IMR-90 (cell line): ENCODE measurements around the gene LAMC3. TPM values are rescaled to one million over a fixed set of nuclear protein-coding genes. Genes with fewer than 3 reads are reported as not detected.
A peak's percentile ranks its signal among the peaks of the same experiment; 100 is the strongest.

Experiments used
- ATAC-seq: fragments of 200-7000 bp; cut with Tn5 transposase; 2 replicates; pipeline ENCODE4 v1.9.1; 2020; ENCODE audit warnings: low read depth, mild to moderate bottlenecking, moderate library complexity
- BruUV-seq: library from RNA; stranded (reverse); fragments of 400-500 nt; replicated peaks from 2 replicates; lab custom pipeline; 2021; lab: Mats Ljungman, UMichigan
- CTCF ChIA-PET: fragments of 300-600 bp; formaldehyde crosslinking; extraction: SDS; loops from one replicate; lab custom pipeline; 2021; ENCODE audit warnings: antibody characterized with exemption; lab: Yijun Ruan, JAX
- POLR2A ChIA-PET: fragments of 300-600 bp; sonication (Branson Sonifier 250); formaldehyde crosslinking; loops from one replicate; lab custom pipeline; 2022; ENCODE audit warnings: antibody characterized with exemption; ENCODE audit not compliant: unreplicated experiment; lab: Charles Lee
- DNase-seq: peaks from one replicate; pipeline ENCODE4 v3.0.0; 2013
- H2AFZ ChIP-seq: replicated peaks from 2 replicates; pipeline ENCODE3; 2013; ENCODE audit warnings: low read length, mild to moderate bottlenecking; ENCODE audit not compliant: poor library complexity
- H2AK5ac ChIP-seq: 2 replicates; pipeline ENCODE4 v1.6.1; 2013; ENCODE audit warnings: low read depth, low read length, inconsistent platforms
- H2AK9ac ChIP-seq: replicated peaks from 2 replicates; pipeline ENCODE3; 2013; ENCODE audit warnings: mild to moderate bottlenecking, low read depth, low read length, moderate library complexity; ENCODE audit not compliant: poor library complexity
- H2BK120ac ChIP-seq: 2 replicates; pipeline ENCODE4 v1.6.1; 2013; ENCODE audit warnings: low read depth, low read length, inconsistent platforms
- H2BK15ac ChIP-seq: 3 replicates; pipeline ENCODE4 v1.6.1; 2013; ENCODE audit warnings: low read depth, low read length, inconsistent platforms
- H2BK20ac ChIP-seq: 2 replicates; pipeline ENCODE4 v1.6.1; 2013; ENCODE audit warnings: low read depth, mild to moderate bottlenecking, inconsistent platforms, low read length, moderate library complexity
- H2BK5ac ChIP-seq: 2 replicates; pipeline ENCODE4 v1.6.1; 2013; ENCODE audit warnings: mild to moderate bottlenecking, low read depth, low read length, inconsistent platforms; ENCODE audit not compliant: poor library complexity, severe bottlenecking
- H3K14ac ChIP-seq: replicated peaks from 2 replicates; pipeline ENCODE4 v1.6.1; 2013; ENCODE audit warnings: low read depth, low read length, inconsistent platforms
- H3K18ac ChIP-seq: 2 replicates; pipeline ENCODE4 v1.6.1; 2013; ENCODE audit warnings: low read depth, low read length, control low read depth
- H3K23ac ChIP-seq: 2 replicates; pipeline ENCODE4 v1.6.1; 2013; ENCODE audit warnings: low read depth, low read length, inconsistent platforms
- H3K27ac ChIP-seq: 2 replicates; pipeline ENCODE4 v1.5.1; 2013; ENCODE audit warnings: mild to moderate bottlenecking, control low read depth, low read length; ENCODE audit not compliant: insufficient read depth
- H3K27me3 ChIP-seq: 2 replicates; pipeline ENCODE4 v1.6.1; 2013; ENCODE audit warnings: low read length; ENCODE audit not compliant: control insufficient read depth, insufficient read depth
- H3K36me3 ChIP-seq: 2 replicates; pipeline ENCODE4 v1.6.1; 2013; ENCODE audit warnings: low read length, mixed read lengths; ENCODE audit not compliant: control insufficient read depth, insufficient read depth
- H3K4ac ChIP-seq: 2 replicates; pipeline ENCODE4 v1.6.1; 2013; ENCODE audit warnings: low read depth, low read length, inconsistent platforms
- H3K4me1 ChIP-seq: 2 replicates; pipeline ENCODE4 v1.6.1; 2013; ENCODE audit warnings: low read length, mixed read lengths; ENCODE audit not compliant: control insufficient read depth, insufficient read depth
- H3K4me2 ChIP-seq: 2 replicates; pipeline ENCODE4 v1.6.1; 2013; ENCODE audit warnings: low read depth, mild to moderate bottlenecking, control low read depth, low read length, moderate library complexity
- H3K4me3 ChIP-seq: 2 replicates; pipeline ENCODE4 v1.5.1; 2013; ENCODE audit warnings: low read depth, mild to moderate bottlenecking, control low read depth, low read length, moderate library complexity; ENCODE audit not compliant: insufficient read depth
- H3K56ac ChIP-seq: 2 replicates; pipeline ENCODE4 v1.6.1; 2013; ENCODE audit warnings: low read length, inconsistent platforms; ENCODE audit not compliant: insufficient read depth; ENCODE audit errors: extremely low read depth
- H3K79me1 ChIP-seq, 2 experiments: 2 replicates each; pipeline ENCODE4 v1.6.1; 2013; ENCODE audit warnings: low read length in 2 of 2, inconsistent platforms in 1 of 2, low read depth in 1 of 2
- H3K9ac ChIP-seq: 2 replicates; pipeline ENCODE4 v1.6.1; 2013; ENCODE audit warnings: low read depth, low read length, control low read depth
- H3K9me1 ChIP-seq: 2 replicates; pipeline ENCODE4 v1.6.1; 2013; ENCODE audit warnings: low read length, inconsistent platforms; ENCODE audit not compliant: insufficient read depth
- H3K9me3 ChIP-seq: 2 replicates; pipeline ENCODE4 v1.6.1; 2013; ENCODE audit warnings: low read length; ENCODE audit not compliant: control insufficient read depth, insufficient read depth
- H4K20me1 ChIP-seq: 2 replicates; pipeline ENCODE4 v1.6.1; 2013; ENCODE audit warnings: low read length, inconsistent platforms; ENCODE audit not compliant: insufficient read depth
- H4K5ac ChIP-seq: 2 replicates; pipeline ENCODE4 v1.6.1; 2013; ENCODE audit warnings: mild to moderate bottlenecking, low read depth, low read length, control low read depth
- H4K8ac ChIP-seq, 2 experiments: 2 replicates each; pipeline ENCODE4 v1.6.1; 2013; ENCODE audit warnings: low read depth in 2 of 2, low read length in 2 of 2, control low read depth in 1 of 2, inconsistent platforms in 1 of 2
- H4K91ac ChIP-seq: 2 replicates; pipeline ENCODE4 v1.6.1; 2013; ENCODE audit warnings: low read depth, low read length, inconsistent platforms; ENCODE audit not compliant: insufficient read depth
- BHLHE40 ChIP-seq: fragments of 150-350 bp; IDR thresholded peaks from 2 replicates; pipeline ENCODE4 v1.6.1; 2016; ENCODE audit warnings: mild to moderate bottlenecking, low read depth, low read length
- CEBPB ChIP-seq: IDR thresholded peaks from 2 replicates; pipeline ENCODE4 v1.6.1; 2012; ENCODE audit warnings: low read depth, low read length, improper control_type of control experiment
- CHD1 ChIP-seq: IDR thresholded peaks from 2 replicates; pipeline ENCODE4 v1.6.1; 2012; ENCODE audit warnings: low read depth, low read length, improper control_type of control experiment
- FOS ChIP-seq: fragments of 150-350 bp; IDR thresholded peaks from 2 replicates; pipeline ENCODE4 v1.6.1; 2016; ENCODE audit warnings: low read depth, low read length
- MAFK ChIP-seq: IDR thresholded peaks from 2 replicates; pipeline ENCODE4 v1.6.1; 2012; ENCODE audit warnings: low read depth, low read length, improper control_type of control experiment
- MAZ ChIP-seq: IDR thresholded peaks from 2 replicates; pipeline ENCODE4 v1.6.1; 2012; ENCODE audit warnings: low read depth, mild to moderate bottlenecking, low read length, improper control_type of control experiment, moderate library complexity, borderline replicate concordance
- MXI1 ChIP-seq: IDR thresholded peaks from 2 replicates; pipeline ENCODE4 v1.6.1; 2012; ENCODE audit warnings: low read depth, mild to moderate bottlenecking, low read length, moderate library complexity, borderline replicate concordance
- NFE2L2 ChIP-seq: fragments of 150-350 bp; IDR thresholded peaks from 2 replicates; pipeline ENCODE4 v1.6.1; 2016; ENCODE audit warnings: low read depth, mild to moderate bottlenecking, low read length
- POLR2A ChIP-seq: IDR thresholded peaks from 2 replicates; pipeline ENCODE4 v1.6.1; 2012; ENCODE audit warnings: mild to moderate bottlenecking, low read depth, low read length
- RAD21 ChIP-seq: IDR thresholded peaks from 2 replicates; pipeline ENCODE4 v1.6.1; 2012; ENCODE audit warnings: low read length, improper control_type of control experiment
- RCOR1 ChIP-seq: IDR thresholded peaks from 2 replicates; pipeline ENCODE4 v1.6.1; 2012; ENCODE audit warnings: mild to moderate bottlenecking, low read length, improper control_type of control experiment; ENCODE audit not compliant: insufficient replicate concordance
- RFX5 ChIP-seq: IDR thresholded peaks from 2 replicates; pipeline ENCODE4 v1.8.0; 2012; ENCODE audit warnings: low read depth, mild to moderate bottlenecking, low read length, moderate library complexity
- SMC3 ChIP-seq: fragments of 150-350 bp; IDR thresholded peaks from 2 replicates; pipeline ENCODE4 v1.6.1; 2016; ENCODE audit warnings: low read depth, mild to moderate bottlenecking, antibody characterized with exemption, low read length, moderate library complexity
- WGBS, 2 experiments: methylation state at CpG; one replicate each; pipeline versions ENCODE4 v1.1.5 to v1.1.7; 2013; ENCODE audit warnings: missing lambda C conversion rate in 2 of 2; ENCODE audit not compliant: insufficient read length in 1 of 2; ENCODE audit errors: extremely low coverage in 2 of 2; 5-methylcytosine and 5-hydroxymethylcytosine counted together
- dilution Hi-C: fragments of 300-500 bp; cut with HindIII; formaldehyde crosslinking; loops from one replicate; pipeline ENCODE4 v1.14.3; 2018; ENCODE audit warnings: low sequenced_read_pairs; ENCODE audit not compliant: unreplicated experiment
- in situ Hi-C: fragments of 300-500 bp; cut with MboI; formaldehyde crosslinking; loops from 3 replicates; pipeline ENCODE4 v1.14.3; 2019; ENCODE audit warnings: low sequenced_read_pairs, inconsistent platforms, mixed read lengths
- intact Hi-C: fragments of 100-400 bp; cut with micrococcal nuclease; formaldehyde crosslinking; loops from 2 replicates; pipeline ENCODE4 v1.10.0; 2022
- polyA plus RNA-seq, 3 experiments: library from polyadenylated mRNA; depleted of rRNA; stranded (reverse); fragments of >200 nt; gene quantifications; 2 replicates each; pipeline ENCODE4 v1.2.3, GENCODE V29; 2012; ENCODE audit warnings: low replicate concordance in 1 of 3
- total RNA-seq: library from RNA; depleted of rRNA; stranded (reverse); fragments of >200 nt; gene quantifications from 2 replicates; pipeline ENCODE4 v1.2.3, GENCODE V29; 2012
- TF ChIP-seq, protein P1 (sequence below): fragments of 150-350 bp; IDR thresholded peaks from 2 replicates; pipeline ENCODE4 v1.6.1; 2016; ENCODE audit warnings: low read depth, mild to moderate bottlenecking, low read length, moderate library complexity, borderline replicate concordance
- TF ChIP-seq, protein P2 (sequence below): conservative IDR thresholded peaks from 2 replicates; pipeline ENCODE4 v1.5.1; 2012; ENCODE audit warnings: mild to moderate bottlenecking, low read depth, low read length, improper control_type of control experiment
- TF ChIP-seq, protein P3 (sequence below): fragments of 150-350 bp; IDR thresholded peaks from 2 replicates; pipeline ENCODE4 v1.6.1; 2017; ENCODE audit warnings: mild to moderate bottlenecking, antibody characterized with exemption, low read length, low read depth

The LAMC3 gene
- total and polyA plus RNA-seq, 2 of the 4 experiments (the other 2 are of a cell fraction) = not detected

DNA sequence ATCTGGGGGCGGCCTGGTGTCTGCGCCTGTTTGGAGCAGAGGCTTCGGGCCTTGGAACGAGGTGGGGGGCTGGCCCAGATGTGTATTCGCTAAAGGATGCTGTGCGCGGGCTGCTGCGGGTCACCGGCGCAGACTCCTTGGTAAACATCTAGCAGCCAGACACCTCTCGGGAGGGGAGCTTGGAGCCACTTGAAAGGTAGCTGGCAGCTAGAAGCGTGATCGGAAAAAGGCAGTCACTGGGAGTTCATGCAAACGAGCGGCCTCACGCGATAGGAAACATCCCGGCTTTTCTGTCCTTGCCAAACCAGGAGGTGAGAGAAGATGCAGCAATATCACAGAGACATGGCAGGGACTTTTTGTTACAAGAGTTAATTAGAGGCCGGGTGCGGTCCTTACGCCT, 8.1 kb downstream of the LAMC3 start:
- dilution Hi-C loops = no loop called here
- H3K79me1 ChIP-seq = no peaks in the 10 kb centered on the region
- no TSS peak for BruUV-seq

More for the DNA sequence above, 8.1 kb downstream of the LAMC3 start:
- Histone ChIP-seq H3K18ac (no peak overlapping the region), H2AK9ac (no peak overlapping the region), H4K91ac (no peak overlapping the region), H2BK5ac (no peak overlapping the region), H2BK120ac (no peak overlapping the region), H4K5ac (no peak overlapping the region), H2AK5ac (no peak overlapping the region), H3K36me3 (no peaks in the 10 kb centered on the region), H3K56ac (0 out of 2 replicates have a peak overlapping the region, but pooled peaks have one; percentile 16), H2AFZ (no peak overlapping the region), H4K20me1 (no peaks in the 10 kb centered on the region), H3K27ac (no peak overlapping the region), H3K9me3 (peaks cover 8% of the 10 kb centered on the region), H4K8ac (no peak overlapping the region), H2BK15ac (no peak overlapping the region), H2BK20ac (no peak overlapping the region), H3K14ac (no peak overlapping the region), H3K4me1 (no peaks in the 10 kb centered on the region), H3K4ac (no peak overlapping the region), H3K23ac (no peak overlapping the region), H3K9ac (no peak overlapping the region), H3K4me3 (no peak overlapping the region), H3K4me2 (no peak overlapping the region), H3K27me3 (peaks cover 47% of the 10 kb centered on the region), H3K9me1 (no peaks in the 10 kb centered on the region)
- DNase-seq = no peak
- intact Hi-C loops (no loop called here), in situ Hi-C loops (no loop called here)
- TF ChIP-seq CEBPB (no peak), MAFK (no peak), RAD21 (no peak), MXI1 (no peak), SMC3 (no peak), BHLHE40 (no peak), NFE2L2 (no peak), MAZ (no peak), RFX5 (no peak), FOS (no peak), CHD1 (no peak), POLR2A (no peak), RCOR1 (no peak)
- TF ChIP-seq, protein P1, sequence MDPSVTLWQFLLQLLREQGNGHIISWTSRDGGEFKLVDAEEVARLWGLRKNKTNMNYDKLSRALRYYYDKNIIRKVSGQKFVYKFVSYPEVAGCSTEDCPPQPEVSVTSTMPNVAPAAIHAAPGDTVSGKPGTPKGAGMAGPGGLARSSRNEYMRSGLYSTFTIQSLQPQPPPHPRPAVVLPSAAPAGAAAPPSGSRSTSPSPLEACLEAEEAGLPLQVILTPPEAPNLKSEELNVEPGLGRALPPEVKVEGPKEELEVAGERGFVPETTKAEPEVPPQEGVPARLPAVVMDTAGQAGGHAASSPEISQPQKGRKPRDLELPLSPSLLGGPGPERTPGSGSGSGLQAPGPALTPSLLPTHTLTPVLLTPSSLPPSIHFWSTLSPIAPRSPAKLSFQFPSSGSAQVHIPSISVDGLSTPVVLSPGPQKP = no peak
- TF ChIP-seq, protein P2, sequence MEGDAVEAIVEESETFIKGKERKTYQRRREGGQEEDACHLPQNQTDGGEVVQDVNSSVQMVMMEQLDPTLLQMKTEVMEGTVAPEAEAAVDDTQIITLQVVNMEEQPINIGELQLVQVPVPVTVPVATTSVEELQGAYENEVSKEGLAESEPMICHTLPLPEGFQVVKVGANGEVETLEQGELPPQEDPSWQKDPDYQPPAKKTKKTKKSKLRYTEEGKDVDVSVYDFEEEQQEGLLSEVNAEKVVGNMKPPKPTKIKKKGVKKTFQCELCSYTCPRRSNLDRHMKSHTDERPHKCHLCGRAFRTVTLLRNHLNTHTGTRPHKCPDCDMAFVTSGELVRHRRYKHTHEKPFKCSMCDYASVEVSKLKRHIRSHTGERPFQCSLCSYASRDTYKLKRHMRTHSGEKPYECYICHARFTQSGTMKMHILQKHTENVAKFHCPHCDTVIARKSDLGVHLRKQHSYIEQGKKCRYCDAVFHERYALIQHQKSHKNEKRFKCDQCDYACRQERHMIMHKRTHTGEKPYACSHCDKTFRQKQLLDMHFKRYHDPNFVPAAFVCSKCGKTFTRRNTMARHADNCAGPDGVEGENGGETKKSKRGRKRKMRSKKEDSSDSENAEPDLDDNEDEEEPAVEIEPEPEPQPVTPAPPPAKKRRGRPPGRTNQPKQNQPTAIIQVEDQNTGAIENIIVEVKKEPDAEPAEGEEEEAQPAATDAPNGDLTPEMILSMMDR = no peak
- TF ChIP-seq, protein P3, sequence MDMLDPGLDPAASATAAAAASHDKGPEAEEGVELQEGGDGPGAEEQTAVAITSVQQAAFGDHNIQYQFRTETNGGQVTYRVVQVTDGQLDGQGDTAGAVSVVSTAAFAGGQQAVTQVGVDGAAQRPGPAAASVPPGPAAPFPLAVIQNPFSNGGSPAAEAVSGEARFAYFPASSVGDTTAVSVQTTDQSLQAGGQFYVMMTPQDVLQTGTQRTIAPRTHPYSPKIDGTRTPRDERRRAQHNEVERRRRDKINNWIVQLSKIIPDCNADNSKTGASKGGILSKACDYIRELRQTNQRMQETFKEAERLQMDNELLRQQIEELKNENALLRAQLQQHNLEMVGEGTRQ = no peak
- no peak for ATAC-seq
- WGBS, 2 experiments = 47% methylated on average over 9 of the region's 21 CpGs; no CpG with 5 or more reads in 1 of the 2 experiments
- ChIA-PET POLR2A (no interaction called here), CTCF (no interaction called here)
